GM13977 (cell line): ENCODE measurements around the gene KLHL34.

Experiments
- DNase-seq: peaks from one replicate; pipeline ENCODE4 v3.0.0; 2012; ENCODE audit warnings: low spot score
- CTCF ChIP-seq: IDR thresholded peaks from 2 replicates; pipeline ENCODE4 v1.5.1; 2012; ENCODE audit warnings: mild to moderate bottlenecking, control low read depth; ENCODE audit not compliant: insufficient read depth; ENCODE audit errors: extremely low read depth, missing control alignments
- in situ Hi-C: fragments of 300-500 bp; cut with MboI; formaldehyde crosslinking; loops from one replicate; pipeline ENCODE4 v1.12.0; 2022; ENCODE audit warnings: low sequenced_read_pairs, low pct_unique_long_range_greater_than_20kb, mixed read lengths, inconsistent platforms; ENCODE audit not compliant: unreplicated experiment

KLHL34 gene

GRCh38 chrX:21666679-21667078 lies 8.5 kb upstream of the KLHL34 start:
- DNase-seq, result no peak
- no peak for TF ChIP-seq CTCF

GRCh38 chrX:21666252-21666651 lies 8.1 kb upstream of the KLHL34 start:
- in situ Hi-C loops, result no loop called here
- no peak for TF ChIP-seq CTCF
- no peak for DNase-seq

More at GRCh38 chrX:21666679-21667078, 8.5 kb upstream of the KLHL34 start:
- in situ Hi-C loops, result no loop called here

- DNase-seq, result no peak
- TF ChIP-seq CTCF, result no peak
- in situ Hi-C loops, result no loop called here
These were observed 4.6 kb upstream of the KLHL34 start for GRCh38 chrX:21662761-21663160.

GRCh38 chrX:21661316-21661715 lies 3.2 kb upstream of the KLHL34 start:
- TF ChIP-seq CTCF, result no peak
- no peak for DNase-seq
- in situ Hi-C loops, result no loop called here

- no peak for TF ChIP-seq CTCF
- DNase-seq, result no peak
- in situ Hi-C loops, result no loop called here
These were observed 2.0 kb upstream of the KLHL34 start for GRCh38 chrX:21660156-21660555.

- DNase-seq, result no peak
- in situ Hi-C loops, result no loop called here
- no peak for TF ChIP-seq CTCF
These were observed 1.2 kb upstream of the KLHL34 start for GRCh38 chrX:21659320-21659719.

GRCh38 chrX:21658746-21659145 lies 616 bp upstream of the KLHL34 start:
- TF ChIP-seq CTCF, result no peak
- DNase-seq, result no peak
- in situ Hi-C loops, result no loop called here
